Suppressor macrophage treated with lipopolysaccharide for 1 hour (primary cell): ENCODE data around the gene GK.
A peak's percentile ranks its signal among the peaks of the same experiment; 100 is the strongest.
"Not testable (repeated sequence)": the region's sequence is repeated elsewhere in the genome, so short reads cannot be mapped to it uniquely, and the experiment has no call there.

Experiments
- DNase-seq, 3 donors: peaks; one replicate each; pipeline ENCODE4 v3.0.0-alpha.2; 2020 to 2022

The GK gene

DNA sequence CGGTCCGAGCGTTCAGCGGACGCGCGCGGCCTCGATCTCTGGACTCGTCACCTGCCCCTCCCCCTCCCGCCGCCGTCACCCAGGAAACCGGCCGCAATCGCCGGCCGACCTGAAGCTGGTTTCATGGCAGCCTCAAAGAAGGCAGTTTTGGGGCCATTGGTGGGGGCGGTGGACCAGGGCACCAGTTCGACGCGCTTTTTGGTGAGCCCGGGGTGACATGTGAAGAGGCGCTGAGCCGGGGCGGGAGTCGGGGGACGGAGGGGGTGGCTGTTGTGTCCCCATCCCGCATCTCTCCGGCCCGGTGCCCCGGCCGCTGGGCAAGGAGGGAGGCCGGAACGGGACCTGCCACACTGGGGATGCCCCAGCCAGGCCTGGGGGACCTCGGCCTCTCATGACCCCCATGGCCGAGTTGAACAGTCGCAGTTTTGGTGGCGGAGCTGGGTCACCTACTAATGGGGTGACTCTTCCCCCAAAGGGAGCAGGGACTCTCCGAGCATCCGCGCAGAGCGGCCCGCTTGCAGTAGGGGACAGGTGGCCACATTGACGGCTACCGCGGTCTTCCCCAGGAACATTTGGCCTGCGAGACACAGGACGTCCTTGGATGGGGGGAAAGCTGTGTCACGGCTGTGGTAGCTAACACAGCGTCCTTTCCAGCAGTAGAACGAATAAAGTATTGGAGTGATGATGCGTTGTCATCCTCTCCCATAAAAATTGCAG is at the start of gene GK:
Gene GK (plus strand): TSS at position 9 of the 717 bp plus-strand sequence. CDS start 115 bp downstream, at position 124.
- DNase-seq: peak; percentile 16 to 39 (median 34)

DNA sequence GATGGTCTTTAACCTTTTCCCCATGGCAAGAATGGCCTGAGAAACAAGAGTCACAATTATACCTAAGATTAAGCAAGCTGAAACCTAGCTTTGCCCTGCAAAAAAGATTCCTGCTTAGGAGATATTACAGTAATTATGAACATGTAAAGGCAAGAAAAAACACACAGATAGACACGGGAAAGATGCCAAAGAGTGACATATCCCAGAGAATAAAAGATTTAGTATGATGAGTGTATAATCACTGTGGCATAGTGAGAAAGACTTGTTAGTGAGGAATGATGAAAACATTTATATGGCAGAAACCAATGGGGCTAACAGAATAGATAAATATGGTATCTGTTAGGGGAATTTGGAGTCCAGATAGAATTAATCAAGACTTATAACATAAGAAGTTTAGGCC is 46.1 kb upstream of the GK start:
- DNase-seq: no peak

DNA sequence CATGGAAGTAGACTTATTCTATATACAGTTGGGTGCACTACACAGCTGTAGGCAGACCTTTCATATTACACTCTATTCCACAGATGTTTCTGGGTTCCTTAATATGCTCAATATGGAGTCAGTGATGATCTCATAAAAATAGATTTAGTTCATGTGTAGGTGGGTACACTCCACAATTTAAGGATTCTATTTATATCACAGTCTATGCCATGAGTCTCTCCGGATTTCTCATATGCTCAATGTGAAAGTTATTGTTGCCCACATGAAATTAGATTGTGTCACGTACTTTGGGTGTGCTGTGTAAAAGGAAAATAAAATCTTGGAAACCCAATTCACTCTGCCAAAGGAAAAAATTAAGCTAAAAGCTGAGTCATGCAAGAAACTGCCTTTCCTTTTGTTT is 43.2 kb upstream of the GK start:
- peak; percentile 34 to 72 (median 38) for DNase-seq

DNA sequence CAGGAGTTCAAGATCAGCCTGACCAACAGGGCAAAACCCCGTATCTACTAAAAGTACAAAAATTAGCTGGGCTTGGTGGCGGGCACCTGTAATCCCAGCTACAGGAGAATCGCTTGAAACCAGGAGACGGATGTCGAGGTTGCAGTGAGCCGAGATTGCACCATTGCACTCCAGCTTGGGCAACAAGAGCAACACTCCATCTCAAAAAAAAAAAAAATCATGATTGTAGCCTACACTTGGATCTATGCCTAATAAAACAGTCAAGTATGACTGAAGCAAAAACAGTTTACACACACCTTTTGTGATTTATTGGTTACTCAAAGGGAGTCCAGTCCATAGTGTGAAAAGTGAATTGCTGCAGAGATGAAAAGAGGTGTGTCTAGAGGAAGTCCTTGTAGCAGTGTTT is 41.0 kb upstream of the GK start:
- no peak for DNase-seq

DNA sequence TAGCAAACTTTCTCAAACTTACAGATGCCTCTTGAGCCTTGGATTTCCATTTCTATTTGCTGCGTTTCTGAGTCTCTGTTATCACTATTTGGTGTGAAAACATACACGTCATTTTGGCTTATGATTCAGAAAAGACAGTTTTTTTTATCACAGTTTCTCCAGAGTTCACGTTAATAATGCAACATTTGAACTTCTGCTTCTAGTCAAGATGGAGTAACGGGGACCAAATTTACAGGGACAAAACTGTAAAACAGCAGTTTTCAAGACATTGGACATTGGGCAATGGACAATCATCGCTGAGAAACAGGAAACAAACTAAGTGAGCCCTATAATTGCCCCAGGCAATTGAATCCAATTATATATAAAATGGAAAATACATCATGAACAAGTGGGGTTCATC is 39.5 kb upstream of the GK start:
- peak; percentile 53 to 90 (median 83) for DNase-seq

DNA sequence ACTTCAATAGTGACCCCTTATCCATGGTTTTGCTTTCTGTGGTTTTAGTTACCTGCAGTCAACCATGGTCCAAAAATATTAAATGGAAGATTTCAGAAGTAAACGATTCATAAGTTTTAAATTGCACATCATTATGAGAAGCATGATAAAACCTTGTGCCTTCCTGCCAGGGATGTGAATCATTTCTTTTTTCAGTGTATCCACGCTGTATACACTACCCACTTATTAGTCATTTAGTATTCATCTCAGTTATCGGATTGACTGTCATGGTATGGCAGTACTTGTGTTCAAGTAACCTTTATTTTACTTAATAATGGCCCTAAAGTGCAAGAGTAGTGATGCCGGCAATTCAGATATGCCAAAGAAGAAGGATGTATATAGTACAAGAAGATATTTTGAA is 38.0 kb upstream of the GK start:
- DNase-seq: peak in 2 of 3 donors; percentile 60 to 83

DNA sequence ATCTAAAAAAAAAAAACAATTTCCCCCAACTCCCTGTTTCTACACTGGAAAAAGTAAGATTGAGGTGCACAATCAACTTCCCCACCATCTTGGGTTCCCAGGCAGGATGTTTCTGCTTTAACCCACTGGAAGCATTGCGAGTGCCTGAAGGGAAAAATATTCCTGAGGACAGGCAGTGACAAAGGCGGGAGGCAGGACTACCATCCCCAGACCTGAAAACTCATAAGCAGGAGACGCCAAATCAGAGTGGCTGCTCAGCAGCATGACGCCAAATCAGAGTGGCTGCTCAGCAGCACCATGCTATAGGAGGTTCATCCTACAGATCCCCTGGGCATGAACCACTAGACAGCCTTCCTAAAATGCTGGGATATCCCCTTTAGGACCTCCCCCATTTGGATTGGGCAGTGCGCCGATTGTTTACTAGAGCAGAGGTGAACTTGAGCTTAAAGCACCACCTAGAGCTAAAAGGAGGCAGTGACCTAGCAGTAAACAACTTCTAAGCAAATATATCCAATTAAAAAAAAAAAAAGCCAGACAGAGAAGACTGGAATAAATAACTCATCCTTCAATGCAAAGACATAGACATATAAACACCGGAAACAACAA is 35.0 kb upstream of the GK start:
- peak; percentile 34 to 70 (median 45) for DNase-seq

DNA sequence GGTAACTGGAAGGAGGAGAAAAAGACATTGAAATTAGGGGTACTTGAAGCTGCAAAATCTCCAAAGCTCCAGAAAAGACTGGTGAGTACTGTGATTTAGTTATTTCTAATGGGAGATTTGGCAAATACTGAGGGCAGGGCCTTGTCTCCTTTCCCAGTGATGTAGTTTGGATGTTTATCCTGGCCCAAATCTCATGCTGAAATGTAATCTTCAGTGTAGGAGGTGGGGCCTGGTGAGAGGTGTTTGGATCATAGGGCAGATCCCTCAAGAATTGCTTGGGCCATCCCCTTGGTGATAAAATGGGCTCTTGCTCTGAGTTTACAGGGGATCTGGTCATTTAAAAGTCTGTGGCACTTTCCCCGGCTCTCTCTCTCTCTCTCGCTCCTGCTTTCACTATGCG is 33.1 kb upstream of the GK start:
- DNase-seq: no peak

DNA sequence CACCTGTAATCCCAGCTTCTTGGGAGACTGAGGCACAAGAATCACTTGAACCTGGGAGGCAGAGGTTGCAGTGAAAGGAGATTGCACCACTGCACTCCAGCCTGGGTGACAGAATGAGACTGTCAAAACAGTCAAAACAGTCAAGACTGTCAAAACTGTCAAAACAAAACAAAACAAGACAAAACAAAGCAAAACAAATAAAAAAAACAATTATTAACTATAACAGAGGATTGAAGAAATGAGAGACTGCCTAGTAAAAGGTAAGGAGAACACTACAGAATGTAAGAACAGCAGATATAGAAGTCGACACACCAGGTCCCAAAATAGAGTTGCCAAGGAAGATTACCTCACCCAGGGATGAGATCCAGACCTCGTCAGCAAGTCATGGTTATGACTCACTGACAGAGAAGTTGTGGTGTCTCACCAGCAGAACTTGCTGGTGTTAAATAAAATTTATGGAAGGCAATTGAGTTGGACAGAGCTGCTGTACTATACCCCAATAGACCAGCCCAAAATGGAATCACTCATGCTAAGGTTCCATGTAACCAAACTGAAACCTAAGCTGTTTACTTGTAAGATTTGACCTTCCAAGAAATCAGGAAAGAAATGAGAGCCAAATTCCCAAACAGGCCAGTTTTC is 32.1 kb upstream of the GK start:
- peak; percentile 71 to 84 (median 78) for DNase-seq

DNA sequence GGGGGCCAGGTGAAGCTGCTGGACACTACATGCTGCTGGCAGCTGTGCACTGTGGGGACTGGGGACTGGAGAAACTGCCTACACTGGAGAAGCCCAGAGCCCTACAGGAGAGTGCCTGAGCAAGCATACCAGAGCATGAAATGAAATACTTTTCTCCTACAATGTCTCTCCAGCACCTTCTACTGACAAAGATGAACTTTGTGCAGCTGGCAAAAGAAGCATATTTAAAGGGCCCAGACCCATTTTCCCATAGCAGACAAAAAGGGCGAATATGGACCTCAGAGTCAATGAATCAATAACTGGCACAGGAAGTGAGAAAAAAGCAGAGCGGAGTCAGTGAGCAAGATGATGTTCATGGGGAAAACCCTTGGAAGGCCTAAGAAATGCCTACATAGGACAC is 30.9 kb upstream of the GK start:
- DNase-seq: no peak

DNA sequence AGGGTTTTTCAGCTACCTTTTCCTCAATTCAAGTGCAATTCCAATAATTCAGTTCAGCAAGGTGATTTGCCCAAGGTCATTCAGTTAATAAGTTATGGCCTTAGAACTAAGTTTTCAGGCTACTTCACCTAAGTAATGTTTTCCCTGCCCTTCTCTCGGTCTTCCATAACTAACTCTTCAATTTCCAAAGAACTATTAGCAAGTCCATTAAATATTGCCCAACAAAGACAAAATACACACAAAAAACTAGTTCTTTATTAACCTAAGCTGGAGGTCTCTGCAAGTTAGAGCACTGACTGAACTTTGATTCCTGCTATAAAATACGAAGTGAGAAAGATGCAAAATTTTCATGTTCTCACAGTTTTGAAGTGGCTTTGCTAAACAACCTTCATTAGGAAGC is 26.8 kb upstream of the GK start:
- DNase-seq: no peak

DNA sequence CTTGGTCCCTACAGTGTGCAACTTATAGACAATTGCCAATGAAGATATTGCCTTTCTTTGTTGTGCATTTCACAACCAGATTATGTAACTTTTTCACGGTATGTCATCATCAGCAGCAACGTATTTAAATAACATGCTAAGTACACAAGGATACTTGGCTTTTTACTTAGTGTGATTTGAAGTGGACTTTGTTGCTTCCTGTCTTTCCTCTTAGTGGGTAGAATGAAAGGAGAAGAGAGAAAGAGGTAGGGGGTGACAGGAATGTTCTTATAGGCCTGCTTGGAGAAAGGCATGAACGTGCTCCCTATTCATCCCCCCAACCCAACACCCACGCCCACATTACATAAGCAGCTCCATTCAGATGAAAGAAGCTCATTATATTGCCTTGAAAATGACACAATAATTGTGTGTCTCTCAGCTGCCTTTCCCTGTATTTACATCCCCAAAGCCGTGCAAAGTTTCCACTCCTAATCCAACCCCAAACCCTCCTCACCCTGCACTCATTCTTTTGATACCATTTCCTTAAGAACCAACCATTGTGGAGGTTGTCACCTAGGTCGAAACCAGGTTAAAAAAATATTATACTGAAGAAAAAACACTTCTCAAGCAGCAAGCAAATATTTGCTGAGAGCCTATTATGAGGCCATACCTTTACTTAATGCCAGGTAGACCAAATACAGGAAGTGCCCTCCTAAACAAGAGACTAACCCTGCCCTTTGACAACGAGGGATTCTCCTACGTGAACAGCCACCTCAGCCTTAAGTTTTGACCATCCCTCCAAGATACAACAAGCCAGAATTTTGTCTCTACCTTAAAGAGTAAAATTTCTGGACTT is 25.2 kb upstream of the GK start:
- peak in 2 of 3 donors; percentile 46 to 50 for DNase-seq

DNA sequence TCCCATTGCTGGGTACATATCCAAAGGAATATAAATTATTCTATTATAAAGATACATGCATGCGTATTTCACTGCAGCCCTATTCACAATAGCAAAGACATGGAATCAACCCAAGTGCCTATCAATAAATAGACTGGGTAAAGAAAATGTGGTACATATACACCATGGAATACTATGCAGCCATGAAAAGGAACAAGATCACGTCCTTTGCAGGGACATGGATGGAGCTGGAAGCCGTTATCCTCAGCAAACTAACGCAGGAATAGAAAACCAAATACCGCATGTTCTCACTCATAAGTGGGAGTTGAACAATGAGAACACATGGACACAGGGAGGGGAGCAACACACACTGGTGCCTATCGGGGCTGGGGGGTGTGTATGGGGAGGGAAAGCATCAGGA is 19.2 kb upstream of the GK start:
- not testable (repeated sequence) for DNase-seq

DNA sequence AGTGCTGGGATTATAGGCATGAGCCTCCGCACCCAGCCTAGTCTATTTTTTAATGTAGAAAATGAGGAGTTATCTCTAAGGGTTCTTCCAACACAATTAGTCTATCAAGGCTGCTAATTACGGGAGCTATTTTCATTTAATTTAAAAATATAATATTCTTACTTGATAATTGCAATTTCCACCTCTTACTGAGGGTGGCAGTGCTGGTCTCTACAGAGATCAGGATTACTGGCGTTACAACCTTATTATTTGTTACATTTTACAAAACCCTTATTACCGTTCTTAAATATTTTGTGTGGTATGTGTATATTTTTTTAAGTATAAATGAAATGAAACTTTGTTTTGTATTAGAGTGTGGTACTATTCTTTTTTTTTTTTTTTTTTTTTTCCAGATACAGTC is 17.6 kb upstream of the GK start:
- peak; percentile 51 to 63 (median 53) for DNase-seq

DNA sequence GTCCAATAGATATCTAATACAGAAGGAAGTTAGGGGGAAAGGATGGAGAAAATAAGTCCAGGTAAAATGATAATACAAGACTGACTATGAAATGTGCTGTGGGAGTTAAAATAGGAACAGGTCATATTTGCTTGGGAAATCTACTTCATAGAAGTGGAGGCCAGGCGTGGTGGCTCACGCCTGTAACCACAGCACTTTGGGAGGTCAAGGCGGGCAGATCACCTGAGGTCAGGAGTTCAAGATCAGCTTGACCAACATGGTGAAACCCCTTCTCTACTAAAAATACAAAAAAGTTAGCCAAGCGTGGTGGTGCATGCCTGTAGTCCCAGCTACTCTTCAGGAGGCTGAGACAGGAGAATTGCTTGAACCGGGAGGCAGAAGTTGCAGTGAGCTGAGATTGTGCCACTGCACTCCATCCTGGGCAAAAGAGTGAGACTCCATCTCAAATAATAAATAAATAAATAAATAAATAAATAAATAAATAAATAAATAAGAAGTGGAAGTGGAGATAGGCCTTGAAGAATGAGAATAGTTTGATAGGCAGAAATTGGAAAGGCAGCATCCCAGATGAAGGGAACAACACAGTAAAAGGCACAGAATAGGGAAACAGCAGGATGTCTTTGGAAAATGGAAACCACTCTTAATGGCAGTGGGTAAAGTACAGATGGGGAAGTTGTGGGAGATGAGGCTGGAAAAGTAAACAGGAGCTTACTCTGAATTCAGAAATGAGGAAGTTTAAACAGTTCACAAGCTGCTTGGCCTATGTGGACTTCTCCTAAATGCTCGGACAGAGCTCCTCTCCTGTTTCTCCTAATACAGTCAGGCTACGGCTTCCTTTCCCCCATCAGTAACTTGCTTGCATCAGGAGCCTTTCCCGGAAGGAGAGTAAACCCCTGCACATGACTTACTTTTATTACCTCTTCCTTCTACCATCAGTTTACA is 15.1 kb upstream of the GK start:
- peak; percentile 70 to 90 (median 76) for DNase-seq

DNA sequence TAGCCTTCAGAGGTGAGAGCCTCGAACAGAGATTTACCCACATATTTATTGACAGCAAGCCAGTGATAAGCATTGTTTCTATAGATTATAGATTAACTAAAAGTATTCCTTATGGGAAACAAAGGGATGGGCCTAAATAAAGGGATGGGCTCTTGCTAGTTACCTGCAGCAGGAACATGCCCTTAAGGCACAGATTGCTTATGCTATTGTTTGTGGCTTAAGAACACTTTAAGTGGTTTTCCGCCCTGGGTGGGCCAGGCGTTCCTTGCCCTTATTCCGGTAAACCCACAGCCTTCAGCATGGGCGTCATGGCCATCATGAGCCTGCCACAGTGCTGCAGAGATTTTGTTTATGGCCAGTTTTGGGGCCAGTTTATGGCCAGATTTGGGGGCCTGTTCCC is 13.5 kb upstream of the GK start:
- DNase-seq: not testable (repeated sequence)

DNA sequence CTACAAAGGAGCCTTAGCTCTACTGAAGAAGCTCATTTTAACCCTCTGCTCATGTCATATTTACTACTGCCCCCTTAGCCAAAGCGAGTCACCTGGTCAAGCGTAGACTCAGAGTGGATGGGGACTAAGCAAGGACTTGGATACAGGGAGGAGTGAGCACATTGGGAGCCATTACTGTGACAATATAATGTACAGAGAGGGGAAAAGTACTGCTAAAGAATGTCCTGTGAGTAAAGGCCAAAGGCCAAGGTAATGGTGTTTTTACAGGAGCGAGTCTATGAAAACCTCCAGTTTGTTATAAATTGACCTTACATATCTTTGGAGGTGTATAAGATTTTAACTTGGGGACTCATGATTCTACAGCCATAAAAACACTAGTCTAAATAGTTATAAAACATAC is 10.6 kb upstream of the GK start:
- no peak for DNase-seq

DNA sequence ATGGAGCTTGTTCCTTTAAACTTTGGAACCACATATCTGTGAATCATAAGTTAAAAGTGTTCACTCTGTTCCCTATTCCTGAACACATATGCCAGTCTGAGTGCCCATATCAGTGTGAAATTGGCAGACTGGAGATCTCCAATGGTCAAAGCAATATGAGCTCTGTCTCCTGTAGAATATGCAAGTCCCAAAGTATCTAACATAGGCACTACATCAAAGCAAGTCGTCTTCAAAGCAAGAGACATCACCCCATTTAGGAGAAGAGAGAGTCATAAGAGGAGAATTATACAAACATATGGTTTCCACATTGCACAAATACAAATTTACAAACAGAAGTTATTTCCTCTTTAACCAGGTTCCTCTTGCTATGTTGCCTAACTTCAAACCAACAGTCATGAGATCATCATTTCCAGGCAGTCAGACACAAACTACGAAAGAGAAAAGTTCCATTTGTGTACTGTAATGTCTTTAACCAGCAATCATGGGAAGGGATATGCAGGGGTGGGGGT is 9.9 kb upstream of the GK start:
- peak; percentile 69 to 94 (median 86) for DNase-seq

DNA sequence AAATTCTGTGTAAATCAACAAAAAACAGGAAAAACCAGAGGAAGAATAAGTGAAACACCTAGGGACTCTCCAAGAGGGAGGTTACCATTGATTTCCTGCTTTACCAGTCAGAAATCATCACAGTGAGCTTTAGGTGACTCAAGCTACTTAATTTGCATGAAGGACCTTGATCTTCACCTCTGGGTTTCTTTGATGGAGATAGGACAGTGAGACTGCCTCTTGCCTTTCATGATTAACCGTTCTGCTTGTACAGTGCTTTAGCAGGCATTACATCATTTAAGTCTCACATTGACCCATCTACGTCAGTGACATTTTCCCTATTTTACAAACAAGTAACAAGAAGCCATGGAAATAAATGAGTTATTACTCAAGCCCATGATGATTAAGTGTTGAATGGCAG is 3.4 kb upstream of the GK start:
- peak; percentile 34 to 84 (median 63) for DNase-seq

DNA sequence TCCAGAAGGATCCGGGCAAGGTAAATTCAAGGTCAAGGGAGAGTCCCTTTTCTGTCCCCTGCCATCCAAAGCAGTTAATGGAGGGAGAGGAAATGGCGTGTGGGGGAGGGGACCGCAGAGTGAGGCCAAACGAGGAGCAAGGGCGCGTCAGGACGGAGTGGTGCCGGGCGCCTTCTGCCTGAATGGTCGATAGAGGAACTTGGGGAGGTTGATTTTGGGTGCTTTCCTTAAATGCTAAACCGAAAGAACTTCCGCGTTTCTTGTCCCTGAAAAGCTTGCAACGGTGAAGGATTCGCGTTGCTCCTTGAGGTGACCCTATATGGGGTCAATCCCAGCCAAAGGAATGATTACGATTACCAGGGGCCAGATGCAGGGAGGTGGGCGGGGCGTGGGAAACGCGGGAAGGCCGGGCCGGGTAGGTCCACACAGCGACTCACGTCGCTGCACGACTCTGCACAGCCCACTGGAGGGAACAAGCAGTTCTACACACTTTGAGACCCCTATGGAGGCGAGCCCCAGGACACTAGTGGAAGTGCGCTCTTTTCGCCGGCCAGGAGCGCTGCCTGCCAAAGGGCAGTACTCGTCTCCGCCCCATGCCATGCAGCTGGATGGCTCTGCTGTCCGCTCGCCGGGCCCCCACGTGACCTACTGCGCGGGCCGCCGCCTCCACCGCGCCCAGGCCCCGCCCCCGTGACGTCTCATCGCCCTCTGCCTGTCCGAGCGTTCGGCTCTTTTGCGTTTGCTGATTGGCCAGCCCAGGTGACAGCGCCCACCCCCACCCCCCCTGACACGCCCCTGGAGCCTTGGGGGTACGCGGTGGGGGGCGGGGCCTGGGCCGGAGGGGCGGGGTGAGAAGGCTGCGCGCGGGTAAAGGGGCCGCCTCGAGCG is 452 bp upstream of the GK start:
- DNase-seq: peak; percentile 94 to 96 (median 94)

DNA sequence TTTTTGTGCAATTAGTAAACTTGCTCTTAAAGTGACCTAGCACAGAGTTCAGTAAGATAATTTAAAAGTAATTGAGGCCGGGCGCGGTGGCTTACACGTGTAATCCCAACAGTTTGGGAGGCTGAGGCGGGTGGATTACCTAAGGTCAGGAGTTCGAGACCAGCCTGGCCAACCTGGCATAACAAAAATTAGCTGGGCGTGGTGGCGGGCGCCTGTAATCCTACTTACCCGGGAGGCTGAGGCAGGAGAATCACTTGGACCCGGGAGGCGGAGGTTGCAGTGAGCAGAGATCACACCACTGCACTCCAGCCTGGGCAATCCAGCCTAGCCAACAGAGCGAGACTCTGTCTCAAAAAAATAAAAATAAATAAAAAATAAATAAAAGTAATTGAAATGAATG is 1.2 kb downstream of the GK start:
- DNase-seq: not testable (repeated sequence)
